GM12874 (cell line): ENCODE results near the gene KRT6C.

Experiments
- TF ChIP-seq, protein P1 (sequence below): IDR thresholded peaks from 2 replicates; pipeline ENCODE4 v1.5.1; 2011; ENCODE audit warnings: low read depth, mild to moderate bottlenecking, control low read depth, low read length, moderate library complexity; ENCODE audit not compliant: insufficient read depth

KRT6C gene

DNA sequence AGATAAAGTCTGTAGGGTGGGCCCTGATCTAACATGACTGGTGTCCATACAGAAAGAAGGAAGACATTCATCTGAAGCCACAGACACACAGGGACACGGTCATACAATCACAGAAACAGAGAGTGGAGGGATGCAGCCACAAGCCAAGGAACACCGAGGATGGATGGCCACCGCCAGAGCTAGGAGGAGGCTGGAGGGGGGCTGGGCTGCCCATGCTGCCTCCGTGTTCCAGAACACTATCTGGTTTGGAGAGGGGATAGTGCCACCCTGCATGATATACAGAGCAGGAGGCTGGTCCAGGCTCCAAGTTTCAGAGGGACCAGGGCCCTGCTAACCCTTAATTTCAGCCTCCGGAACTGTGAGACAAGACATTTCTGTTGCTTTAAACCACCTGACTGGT is 48.1 kb downstream of the KRT6C start:
- TF ChIP-seq, protein P1, sequence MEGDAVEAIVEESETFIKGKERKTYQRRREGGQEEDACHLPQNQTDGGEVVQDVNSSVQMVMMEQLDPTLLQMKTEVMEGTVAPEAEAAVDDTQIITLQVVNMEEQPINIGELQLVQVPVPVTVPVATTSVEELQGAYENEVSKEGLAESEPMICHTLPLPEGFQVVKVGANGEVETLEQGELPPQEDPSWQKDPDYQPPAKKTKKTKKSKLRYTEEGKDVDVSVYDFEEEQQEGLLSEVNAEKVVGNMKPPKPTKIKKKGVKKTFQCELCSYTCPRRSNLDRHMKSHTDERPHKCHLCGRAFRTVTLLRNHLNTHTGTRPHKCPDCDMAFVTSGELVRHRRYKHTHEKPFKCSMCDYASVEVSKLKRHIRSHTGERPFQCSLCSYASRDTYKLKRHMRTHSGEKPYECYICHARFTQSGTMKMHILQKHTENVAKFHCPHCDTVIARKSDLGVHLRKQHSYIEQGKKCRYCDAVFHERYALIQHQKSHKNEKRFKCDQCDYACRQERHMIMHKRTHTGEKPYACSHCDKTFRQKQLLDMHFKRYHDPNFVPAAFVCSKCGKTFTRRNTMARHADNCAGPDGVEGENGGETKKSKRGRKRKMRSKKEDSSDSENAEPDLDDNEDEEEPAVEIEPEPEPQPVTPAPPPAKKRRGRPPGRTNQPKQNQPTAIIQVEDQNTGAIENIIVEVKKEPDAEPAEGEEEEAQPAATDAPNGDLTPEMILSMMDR = no peak

DNA sequence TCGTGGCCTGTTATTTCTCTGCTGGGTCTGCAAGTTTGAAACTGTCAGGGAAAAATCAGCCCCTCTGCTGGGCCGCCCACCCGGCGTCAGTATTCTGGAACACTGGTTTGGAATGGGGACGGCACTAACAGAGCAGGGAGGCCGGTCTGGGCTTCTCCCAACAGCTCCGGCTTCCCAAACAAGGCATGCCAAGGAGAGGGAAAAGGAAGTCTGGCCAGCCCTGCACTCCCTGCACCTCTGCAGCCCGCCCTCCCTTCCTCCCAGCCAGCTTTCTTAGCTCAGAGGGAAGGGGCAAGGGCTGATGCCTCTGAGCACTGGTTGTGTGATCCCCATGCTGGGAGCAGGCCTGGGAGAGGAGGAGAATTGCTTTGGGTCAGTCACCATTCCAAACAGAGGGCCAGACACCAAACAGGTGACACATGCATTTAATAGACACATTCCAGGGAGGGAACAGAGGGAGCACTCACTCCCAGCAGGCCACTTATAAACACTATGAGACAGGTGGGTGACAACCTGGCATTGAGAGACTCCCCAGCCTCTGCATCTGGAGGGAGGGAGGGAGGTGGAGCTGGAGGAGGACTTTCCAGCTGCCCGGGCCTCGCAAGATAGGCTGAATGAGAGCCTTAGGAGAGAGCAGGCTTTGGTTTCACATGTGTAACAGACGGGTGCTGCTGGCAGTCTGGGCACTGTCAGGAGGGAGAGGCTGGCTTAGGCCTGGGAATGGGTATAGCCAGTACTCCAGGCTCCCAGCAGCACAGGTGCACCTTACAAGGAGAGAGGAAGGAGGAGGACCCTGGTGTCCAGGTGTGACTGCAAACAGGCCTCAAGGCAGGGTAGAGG is 49.7 kb downstream of the KRT6C start:
- TF ChIP-seq, protein P1 = no peak

DNA sequence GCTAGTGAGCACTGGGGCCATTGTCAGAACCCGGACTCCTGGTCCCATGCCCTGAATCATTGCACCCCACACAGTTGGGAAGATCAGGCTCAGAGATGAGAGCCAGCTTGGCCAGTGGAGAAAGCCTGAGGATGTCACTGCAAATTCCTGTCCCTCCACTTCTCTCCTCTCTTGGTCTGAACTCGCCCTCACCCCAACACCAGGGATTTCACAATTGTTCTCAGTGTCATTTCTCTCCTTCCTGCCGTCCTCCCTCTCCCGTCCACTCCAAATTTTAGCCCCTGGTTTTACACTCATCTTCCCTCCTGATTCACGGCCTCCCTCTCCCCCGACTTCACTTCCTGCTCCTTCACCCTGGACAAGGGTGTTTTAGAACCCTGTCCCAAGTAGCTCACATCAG is 50.6 kb downstream of the KRT6C start:
- TF ChIP-seq, protein P1 = no peak

DNA sequence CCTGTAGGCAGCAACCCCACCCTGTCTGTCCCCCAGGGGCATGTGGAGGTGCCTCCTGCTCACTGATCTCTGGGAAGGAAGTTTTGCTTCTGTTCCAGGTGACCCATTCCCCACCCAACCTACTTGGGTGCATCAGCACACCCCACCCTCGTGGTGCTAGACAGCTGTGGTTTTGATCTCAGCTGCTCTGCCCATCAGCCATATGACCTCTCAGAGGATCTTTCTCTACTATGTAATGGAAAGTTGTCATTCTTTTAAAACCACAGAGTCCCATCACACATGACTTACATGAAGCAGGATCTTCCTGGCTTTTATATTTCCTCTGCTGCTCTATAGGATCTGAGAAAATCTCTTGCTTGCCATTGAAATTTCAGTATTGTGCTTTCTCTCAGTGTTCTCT is 53.9 kb downstream of the KRT6C start:
- TF ChIP-seq, protein P1 = no peak

DNA sequence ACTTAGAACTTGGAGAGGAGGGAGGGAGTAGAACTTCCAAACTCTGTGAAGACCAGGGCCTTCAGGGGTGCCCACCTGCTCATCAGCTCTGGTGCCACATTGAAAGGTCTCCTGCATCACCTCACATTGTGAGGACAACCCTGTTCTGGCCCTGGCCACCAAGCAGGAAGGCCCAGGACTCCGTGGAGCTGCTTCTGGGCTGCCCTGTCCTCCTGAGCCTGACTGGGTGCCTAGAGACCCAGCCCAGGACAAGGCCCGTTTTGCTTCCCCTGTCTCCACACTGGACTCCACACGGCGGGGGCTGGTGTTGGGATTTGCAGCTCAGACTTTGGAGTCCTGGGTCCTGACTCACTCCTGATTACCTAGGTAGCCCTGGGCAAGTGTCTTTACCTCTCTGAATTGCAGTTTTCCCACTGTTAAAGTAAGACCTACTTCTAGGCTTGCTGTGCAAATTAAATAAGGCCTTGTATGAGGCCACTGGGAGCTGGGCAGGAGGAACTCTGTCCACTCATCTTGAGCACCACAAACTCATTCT is 55.0 kb downstream of the KRT6C start:
- TF ChIP-seq, protein P1 = no peak
